ENCODE measurements around the gene MYO7A. TPM values are rescaled to one million over a fixed set of nuclear protein-coding genes. Genes with fewer than 3 reads are reported as not detected.

Gene MYO7A
- total and polyA plus RNA-seq, 2 experiments from 2014 or later: 1.8 to 5.4 TPM

DNA sequence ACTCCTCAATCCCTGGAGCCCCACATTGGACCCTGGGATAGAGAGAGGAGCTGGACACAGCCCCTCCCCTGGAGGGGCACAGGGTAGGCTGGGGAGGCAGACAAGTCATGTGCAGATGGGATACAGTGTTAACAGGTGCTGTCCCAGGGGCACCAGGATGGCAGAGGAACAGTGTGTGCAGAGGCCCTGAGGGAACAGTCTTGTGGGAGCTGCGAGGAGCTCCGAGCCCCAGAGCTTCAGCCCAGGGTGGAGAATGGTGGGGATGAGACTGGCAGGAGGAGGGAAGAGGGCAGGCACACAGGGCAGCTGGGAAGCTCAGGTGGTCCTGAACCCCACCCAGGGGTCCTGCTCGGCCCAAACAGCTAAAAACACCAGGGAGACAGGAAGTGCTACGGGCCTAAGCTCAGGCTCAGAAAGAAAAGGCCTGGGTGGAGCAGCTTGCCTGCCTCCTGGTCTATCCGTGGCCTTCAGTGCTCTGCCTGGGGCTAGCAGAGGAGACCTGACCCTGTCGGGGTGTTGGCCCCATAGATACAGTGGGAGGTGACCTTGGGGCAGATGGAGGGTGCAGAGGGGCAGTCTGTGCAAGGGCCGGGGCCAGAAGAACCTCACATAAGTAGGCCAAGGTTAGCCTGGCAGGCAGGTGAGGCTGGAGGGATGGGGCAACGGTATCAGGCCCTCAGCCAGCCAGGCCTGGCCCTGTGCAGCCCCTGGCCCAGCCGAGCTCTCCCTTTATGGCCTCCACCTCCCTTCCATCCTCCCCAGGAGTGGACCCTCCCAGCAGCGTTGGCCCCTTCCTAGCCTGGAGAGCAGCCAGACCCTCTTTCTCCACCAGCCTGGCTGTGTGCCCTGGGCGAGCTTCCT, 45.8 kb upstream of the MYO7A start:
- no peak overlapping the region for H2AFZ ChIP-seq
- no peak overlapping the region for H3K27ac ChIP-seq (ENCODE audit: low read depth)
- no peaks in the 10 kb centered on the region for H3F3A ChIP-seq (replicated peaks; ENCODE audit: low read depth)
- no peaks in the 10 kb centered on the region for H3K4me1 ChIP-seq (ENCODE audit: insufficient read depth)
- no peak overlapping the region for H3K4me3 ChIP-seq
- H3K27ac Mint-ChIP-seq: peak overlapping the region; percentile 86
- peaks cover 5% of the 10 kb centered on the region; the same call in 1 of the 2 replicates for H3K36me3 ChIP-seq (ENCODE audit: insufficient read depth)
- H3K9me2 ChIP-seq (ENCODE audit: insufficient read depth): no peaks in the 10 kb centered on the region
- DNase-seq (ENCODE audit: low spot score) (no peak), ATAC-seq (no peak; the same call in 2 of the 3 replicates)
- no peaks in the 10 kb centered on the region; the same call in 2 of the 3 replicates for H3K9me3 Mint-ChIP-seq
- peaks cover 6% of the 10 kb centered on the region; the same call in 1 of the 3 replicates for H3K4me1 Mint-ChIP-seq
- H3K79me2 ChIP-seq (replicated peaks; ENCODE audit: insufficient read depth): peaks cover 16% of the 10 kb centered on the region; the same call in 1 of the 2 replicates
- no peaks in the 10 kb centered on the region for H4K20me1 ChIP-seq (replicated peaks; ENCODE audit: insufficient read depth)
- no peak overlapping the region for H3K4me3 Mint-ChIP-seq
- TF ChIP-seq, protein P1, sequence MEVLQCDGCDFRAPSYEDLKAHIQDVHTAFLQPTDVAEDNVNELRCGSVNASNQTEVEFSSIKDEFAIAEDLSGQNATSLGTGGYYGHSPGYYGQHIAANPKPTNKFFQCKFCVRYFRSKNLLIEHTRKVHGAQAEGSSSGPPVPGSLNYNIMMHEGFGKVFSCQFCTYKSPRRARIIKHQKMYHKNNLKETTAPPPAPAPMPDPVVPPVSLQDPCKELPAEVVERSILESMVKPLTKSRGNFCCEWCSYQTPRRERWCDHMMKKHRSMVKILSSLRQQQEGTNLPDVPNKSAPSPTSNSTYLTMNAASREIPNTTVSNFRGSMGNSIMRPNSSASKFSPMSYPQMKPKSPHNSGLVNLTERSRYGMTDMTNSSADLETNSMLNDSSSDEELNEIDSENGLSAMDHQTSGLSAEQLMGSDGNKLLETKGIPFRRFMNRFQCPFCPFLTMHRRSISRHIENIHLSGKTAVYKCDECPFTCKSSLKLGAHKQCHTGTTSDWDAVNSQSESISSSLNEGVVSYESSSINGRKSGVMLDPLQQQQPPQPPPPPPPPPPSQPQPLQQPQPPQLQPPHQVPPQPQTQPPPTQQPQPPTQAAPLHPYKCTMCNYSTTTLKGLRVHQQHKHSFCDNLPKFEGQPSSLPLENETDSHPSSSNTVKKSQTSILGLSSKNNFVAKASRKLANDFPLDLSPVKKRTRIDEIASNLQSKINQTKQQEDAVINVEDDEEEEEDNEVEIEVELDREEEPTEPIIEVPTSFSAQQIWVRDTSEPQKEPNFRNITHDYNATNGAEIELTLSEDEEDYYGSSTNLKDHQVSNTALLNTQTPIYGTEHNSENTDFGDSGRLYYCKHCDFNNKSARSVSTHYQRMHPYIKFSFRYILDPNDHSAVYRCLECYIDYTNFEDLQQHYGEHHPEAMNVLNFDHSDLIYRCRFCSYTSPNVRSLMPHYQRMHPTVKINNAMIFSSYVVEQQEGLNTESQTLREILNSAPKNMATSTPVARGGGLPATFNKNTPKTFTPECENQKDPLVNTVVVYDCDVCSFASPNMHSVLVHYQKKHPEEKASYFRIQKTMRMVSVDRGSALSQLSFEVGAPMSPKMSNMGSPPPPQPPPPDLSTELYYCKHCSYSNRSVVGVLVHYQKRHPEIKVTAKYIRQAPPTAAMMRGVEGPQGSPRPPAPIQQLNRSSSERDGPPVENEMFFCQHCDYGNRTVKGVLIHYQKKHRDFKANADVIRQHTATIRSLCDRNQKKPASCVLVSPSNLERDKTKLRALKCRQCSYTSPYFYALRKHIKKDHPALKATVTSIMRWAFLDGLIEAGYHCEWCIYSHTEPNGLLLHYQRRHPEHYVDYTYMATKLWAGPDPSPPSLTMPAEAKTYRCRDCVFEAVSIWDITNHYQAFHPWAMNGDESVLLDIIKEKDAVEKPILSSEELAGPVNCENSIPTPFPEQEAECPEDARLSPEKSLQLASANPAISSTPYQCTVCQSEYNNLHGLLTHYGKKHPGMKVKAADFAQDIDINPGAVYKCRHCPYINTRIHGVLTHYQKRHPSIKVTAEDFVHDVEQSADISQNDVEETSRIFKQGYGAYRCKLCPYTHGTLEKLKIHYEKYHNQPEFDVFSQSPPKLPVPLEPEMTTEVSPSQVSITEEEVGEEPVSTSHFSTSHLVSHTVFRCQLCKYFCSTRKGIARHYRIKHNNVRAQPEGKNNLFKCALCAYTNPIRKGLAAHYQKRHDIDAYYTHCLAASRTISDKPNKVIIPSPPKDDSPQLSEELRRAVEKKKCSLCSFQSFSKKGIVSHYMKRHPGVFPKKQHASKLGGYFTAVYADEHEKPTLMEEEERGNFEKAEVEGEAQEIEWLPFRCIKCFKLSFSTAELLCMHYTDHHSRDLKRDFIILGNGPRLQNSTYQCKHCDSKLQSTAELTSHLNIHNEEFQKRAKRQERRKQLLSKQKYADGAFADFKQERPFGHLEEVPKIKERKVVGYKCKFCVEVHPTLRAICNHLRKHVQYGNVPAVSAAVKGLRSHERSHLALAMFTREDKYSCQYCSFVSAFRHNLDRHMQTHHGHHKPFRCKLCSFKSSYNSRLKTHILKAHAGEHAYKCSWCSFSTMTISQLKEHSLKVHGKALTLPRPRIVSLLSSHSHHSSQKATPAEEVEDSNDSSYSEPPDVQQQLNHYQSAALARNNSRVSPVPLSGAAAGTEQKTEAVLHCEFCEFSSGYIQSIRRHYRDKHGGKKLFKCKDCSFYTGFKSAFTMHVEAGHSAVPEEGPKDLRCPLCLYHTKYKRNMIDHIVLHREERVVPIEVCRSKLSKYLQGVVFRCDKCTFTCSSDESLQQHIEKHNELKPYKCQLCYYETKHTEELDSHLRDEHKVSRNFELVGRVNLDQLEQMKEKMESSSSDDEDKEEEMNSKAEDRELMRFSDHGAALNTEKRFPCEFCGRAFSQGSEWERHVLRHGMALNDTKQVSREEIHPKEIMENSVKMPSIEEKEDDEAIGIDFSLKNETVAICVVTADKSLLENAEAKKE (CRISPR knock-in tag; IDR thresholded peaks at IDR 0.05): no peak
- TF ChIP-seq EZH2 (IDR thresholded peaks at IDR 0.05; ENCODE audit: low read depth, unreplicated experiment) (no peak), NANOG (IDR thresholded peaks at IDR 0.05; ENCODE audit: borderline replicate concordance) (no peak), CREB1 (CRISPR knock-in tag; IDR thresholded peaks at IDR 0.05; ENCODE audit: low read depth) (no peak), STAT1 (IDR thresholded peaks at IDR 0.05; ENCODE audit: unreplicated experiment) (no peak), EZH2phosphoT487 (IDR thresholded peaks at IDR 0.05; ENCODE audit: unreplicated experiment) (no peak), POLR2AphosphoS5 (IDR thresholded peaks at IDR 0.05; ENCODE audit: low read depth) (no peak), ZNF114 (CRISPR knock-in tag; IDR thresholded peaks at IDR 0.05) (no peak), ZNF331 (CRISPR knock-in tag; IDR thresholded peaks at IDR 0.05; ENCODE audit: low read depth) (no peak), CTCF (conservative IDR thresholded peaks at IDR 0.05; ENCODE audit: low read depth in 2 of 2) (no peak), JUNB (IDR thresholded peaks at IDR 0.05; ENCODE audit: unreplicated experiment) (no peak)
- TF ChIP-seq, protein P2, sequence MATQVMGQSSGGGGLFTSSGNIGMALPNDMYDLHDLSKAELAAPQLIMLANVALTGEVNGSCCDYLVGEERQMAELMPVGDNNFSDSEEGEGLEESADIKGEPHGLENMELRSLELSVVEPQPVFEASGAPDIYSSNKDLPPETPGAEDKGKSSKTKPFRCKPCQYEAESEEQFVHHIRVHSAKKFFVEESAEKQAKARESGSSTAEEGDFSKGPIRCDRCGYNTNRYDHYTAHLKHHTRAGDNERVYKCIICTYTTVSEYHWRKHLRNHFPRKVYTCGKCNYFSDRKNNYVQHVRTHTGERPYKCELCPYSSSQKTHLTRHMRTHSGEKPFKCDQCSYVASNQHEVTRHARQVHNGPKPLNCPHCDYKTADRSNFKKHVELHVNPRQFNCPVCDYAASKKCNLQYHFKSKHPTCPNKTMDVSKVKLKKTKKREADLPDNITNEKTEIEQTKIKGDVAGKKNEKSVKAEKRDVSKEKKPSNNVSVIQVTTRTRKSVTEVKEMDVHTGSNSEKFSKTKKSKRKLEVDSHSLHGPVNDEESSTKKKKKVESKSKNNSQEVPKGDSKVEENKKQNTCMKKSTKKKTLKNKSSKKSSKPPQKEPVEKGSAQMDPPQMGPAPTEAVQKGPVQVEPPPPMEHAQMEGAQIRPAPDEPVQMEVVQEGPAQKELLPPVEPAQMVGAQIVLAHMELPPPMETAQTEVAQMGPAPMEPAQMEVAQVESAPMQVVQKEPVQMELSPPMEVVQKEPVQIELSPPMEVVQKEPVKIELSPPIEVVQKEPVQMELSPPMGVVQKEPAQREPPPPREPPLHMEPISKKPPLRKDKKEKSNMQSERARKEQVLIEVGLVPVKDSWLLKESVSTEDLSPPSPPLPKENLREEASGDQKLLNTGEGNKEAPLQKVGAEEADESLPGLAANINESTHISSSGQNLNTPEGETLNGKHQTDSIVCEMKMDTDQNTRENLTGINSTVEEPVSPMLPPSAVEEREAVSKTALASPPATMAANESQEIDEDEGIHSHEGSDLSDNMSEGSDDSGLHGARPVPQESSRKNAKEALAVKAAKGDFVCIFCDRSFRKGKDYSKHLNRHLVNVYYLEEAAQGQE (IDR thresholded peaks at IDR 0.05; ENCODE audit: unreplicated experiment): no peak
- TF ChIP-seq, protein P3, sequence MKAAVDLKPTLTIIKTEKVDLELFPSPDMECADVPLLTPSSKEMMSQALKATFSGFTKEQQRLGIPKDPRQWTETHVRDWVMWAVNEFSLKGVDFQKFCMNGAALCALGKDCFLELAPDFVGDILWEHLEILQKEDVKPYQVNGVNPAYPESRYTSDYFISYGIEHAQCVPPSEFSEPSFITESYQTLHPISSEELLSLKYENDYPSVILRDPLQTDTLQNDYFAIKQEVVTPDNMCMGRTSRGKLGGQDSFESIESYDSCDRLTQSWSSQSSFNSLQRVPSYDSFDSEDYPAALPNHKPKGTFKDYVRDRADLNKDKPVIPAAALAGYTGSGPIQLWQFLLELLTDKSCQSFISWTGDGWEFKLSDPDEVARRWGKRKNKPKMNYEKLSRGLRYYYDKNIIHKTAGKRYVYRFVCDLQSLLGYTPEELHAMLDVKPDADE (IDR thresholded peaks at IDR 0.05): no peak
- H3K36me3 Mint-ChIP-seq (ENCODE audit: low read depth): no peaks in the 10 kb centered on the region; the same call in 2 of the 3 replicates
- H3K27me3 ChIP-seq (ENCODE audit: insufficient read depth): no peaks in the 10 kb centered on the region
- H3K27me3 Mint-ChIP-seq (ENCODE audit: insufficient read depth, low read depth, poor library complexity): peaks cover 9% of the 10 kb centered on the region
- H3K4me2 ChIP-seq: no peak overlapping the region
